SK-N-SH (cell line): ENCODE results near the gene NEK8. TPM values are rescaled to one million over a fixed set of nuclear protein-coding genes. Genes with fewer than 3 reads are reported as not detected.

Experiments used
- CTCF ChIA-PET: fragments of 300-600, 350-600 bp; formaldehyde crosslinking; extraction: SDS; loops from one replicate; lab custom pipeline; 2021; lab: Yijun Ruan, JAX
- POLR2A ChIA-PET: fragments of 350-600 bp; sonication (Branson Sonifier 250); formaldehyde crosslinking; extraction: SDS; loops from one replicate; lab custom pipeline; 2020; ENCODE audit warnings: antibody characterized with exemption, inconsistent platforms; lab: Yijun Ruan, JAX
- DNase-seq: peaks from one replicate; pipeline ENCODE4 v3.0.0; 2012
- H2AFZ ChIP-seq: fragments of 200-600 bp; sonication (generic); 2 replicates; pipeline ENCODE4 v1.8.1; 2016; ENCODE audit warnings: antibody characterized with exemption, mild to moderate bottlenecking, low read depth
- H3F3A ChIP-seq: fragments of 200-600 bp; sonication (generic); replicated peaks from 2 replicates; pipeline ENCODE3; 2016; ENCODE audit warnings: antibody characterized with exemption, mild to moderate bottlenecking; ENCODE audit not compliant: insufficient read depth
- H3K27ac ChIP-seq, 2 experiments: fragments of 200-500 bp in 1 of 2; fragments of 200-600 bp in 1 of 2; sonication (Bioruptor generic) in 1 of 2; sonication (generic), shearing (Covaris generic) in 1 of 2; 2 replicates each; pipeline versions ENCODE4 v1.5.1 to v1.6.1; 2014 to 2016; ENCODE audit warnings: low read depth in 2 of 2, inconsistent platforms in 1 of 2, low read length in 1 of 2, mild to moderate bottlenecking in 1 of 2, mixed read lengths in 1 of 2
- H3K27me3 ChIP-seq: fragments of 200-600 bp; sonication (generic), shearing (Covaris generic); 2 replicates; pipeline ENCODE4 v1.6.1; 2016; ENCODE audit warnings: mixed run types; ENCODE audit not compliant: insufficient read depth
- H3K36me3 ChIP-seq, 2 experiments: fragments of 200-500 bp in 1 of 2; fragments of 200-600 bp in 1 of 2; sonication (Bioruptor generic) in 1 of 2; sonication (generic) in 1 of 2; replicated peaks in 1 of 2; 2 replicates each; pipeline versions ENCODE3 to v1.5.1; 2014 to 2016; ENCODE audit warnings: low read length in 1 of 2, mild to moderate bottlenecking in 1 of 2; ENCODE audit not compliant: insufficient read depth in 2 of 2, control insufficient read depth in 1 of 2
- H3K4me1 ChIP-seq, 2 experiments: fragments of 200-500 bp in 1 of 2; fragments of 200-600 bp in 1 of 2; sonication (Bioruptor generic) in 1 of 2; sonication (generic), shearing (Covaris generic) in 1 of 2; 2 replicates each; pipeline versions ENCODE4 v1.5.1 to v1.6.1; 2014 to 2016; ENCODE audit warnings: low read depth in 1 of 2, low read length in 1 of 2, mixed run types in 1 of 2; ENCODE audit not compliant: insufficient read depth in 2 of 2, control insufficient read depth in 1 of 2
- H3K4me2 ChIP-seq: fragments of 200-600 bp; sonication (generic), shearing (Covaris generic); 2 replicates; pipeline ENCODE4 v1.6.1; 2017; ENCODE audit warnings: mixed run types
- H3K4me3 ChIP-seq, 2 experiments: fragments of 200-500 bp in 1 of 2; fragments of 200-600 bp in 1 of 2; sonication (Bioruptor generic) in 1 of 2; sonication (generic), shearing (Covaris generic) in 1 of 2; 2 replicates each; pipeline versions ENCODE4 v1.5.1 to v1.8.1; 2014 to 2016; ENCODE audit warnings: low read depth in 2 of 2, inconsistent platforms in 1 of 2, low read length in 1 of 2, mild to moderate bottlenecking in 1 of 2, mixed read lengths in 1 of 2, moderate library complexity in 1 of 2
- H3K79me2 ChIP-seq: fragments of 200-600 bp; sonication (generic); 2 replicates; pipeline ENCODE4 v1.8.1; 2017; ENCODE audit warnings: mild to moderate bottlenecking; ENCODE audit not compliant: insufficient read depth
- H3K9ac ChIP-seq: fragments of 200-600 bp; sonication (generic); 2 replicates; pipeline ENCODE4 v1.6.1; 2017; ENCODE audit warnings: mixed run types
- H3K9me2 ChIP-seq: fragments of 200-600 bp; sonication (generic); 2 replicates; pipeline ENCODE4 v1.6.1; 2017; ENCODE audit warnings: mixed run types
- H3K9me3 ChIP-seq: fragments of 200-600 bp; sonication (generic); 2 replicates; pipeline ENCODE4 v1.6.1; 2017; ENCODE audit warnings: mixed run types, mild to moderate bottlenecking, moderate library complexity
- H4K20me1 ChIP-seq: fragments of 200-600 bp; sonication (generic); 2 replicates; pipeline ENCODE4 v1.6.1; 2017; ENCODE audit warnings: mild to moderate bottlenecking, mixed run types; ENCODE audit not compliant: insufficient read depth
- EZH2phosphoT487 ChIP-seq: fragments of 200-600 bp; sonication (generic); IDR thresholded peaks from 2 replicates; pipeline ENCODE4 v1.6.1; 2017; ENCODE audit warnings: low read depth, mixed run types, mild to moderate bottlenecking, antibody characterized with exemption, moderate library complexity, borderline replicate concordance
- FOSL2 ChIP-seq: IDR thresholded peaks from 2 replicates; pipeline ENCODE4 v1.4.0; 2012; ENCODE audit warnings: low read depth, mild to moderate bottlenecking, moderate library complexity, borderline replicate concordance
- GABPA ChIP-seq: IDR thresholded peaks from 2 replicates; pipeline ENCODE4 v1.4.0; 2012; ENCODE audit warnings: low read depth, mild to moderate bottlenecking
- GATA2 ChIP-seq: sonication (generic); formaldehyde crosslinking; IDR thresholded peaks from 2 replicates; pipeline ENCODE4 v1.5.0; 2020; ENCODE audit warnings: mild to moderate bottlenecking, missing genetic modification reagents
- MEF2A ChIP-seq: IDR thresholded peaks from 2 replicates; pipeline ENCODE4 v1.4.0; 2012; ENCODE audit warnings: low read depth, borderline replicate concordance
- MXI1 ChIP-seq: IDR thresholded peaks from 2 replicates; pipeline ENCODE4 v1.6.1; 2012; ENCODE audit warnings: mild to moderate bottlenecking, low read depth, low read length, improper control_type of control experiment
- RAD21 ChIP-seq: IDR thresholded peaks from 2 replicates; pipeline ENCODE4 v1.6.1; 2012; ENCODE audit warnings: mild to moderate bottlenecking, low read length
- RXRA ChIP-seq: IDR thresholded peaks from 2 replicates; pipeline ENCODE4 v1.4.0; 2012; ENCODE audit warnings: low read depth, mild to moderate bottlenecking, borderline replicate concordance
- SMC3 ChIP-seq: IDR thresholded peaks from 2 replicates; pipeline ENCODE4 v1.6.1; 2012; ENCODE audit warnings: low read depth, low read length, improper control_type of control experiment
- TAF1 ChIP-seq: IDR thresholded peaks from 2 replicates; pipeline ENCODE4 v1.6.1; 2012; ENCODE audit warnings: low read depth, mild to moderate bottlenecking, low read length, moderate library complexity, borderline replicate concordance
- TEAD4 ChIP-seq: IDR thresholded peaks from 2 replicates; pipeline ENCODE4 v1.4.0; 2012; ENCODE audit warnings: mild to moderate bottlenecking, borderline replicate concordance; ENCODE audit not compliant: insufficient read depth
- USF2 ChIP-seq: fragments of 150-350 bp; IDR thresholded peaks from 2 replicates; pipeline ENCODE4 v1.6.1; 2017; ENCODE audit warnings: antibody characterized with exemption, low read length, low read depth, borderline replicate concordance
- WGBS: methylation state at CpG from one replicate; pipeline ENCODE4 v1.1.6; 2017; ENCODE audit warnings: low lambda C conversion rate; 5-methylcytosine and 5-hydroxymethylcytosine counted together
- polyA plus RNA-seq, 3 experiments: library from polyadenylated mRNA; depleted of rRNA; stranded (reverse); fragments of >200 nt; gene quantifications; 2 replicates each; pipeline ENCODE4 v1.2.3, GENCODE V29; 2012
- TF ChIP-seq, protein P1 (sequence below): IDR thresholded peaks from 2 replicates; pipeline ENCODE4 v1.4.0; 2012; ENCODE audit warnings: low read depth
- TF ChIP-seq, protein P2 (sequence below): fragments of 200-600 bp; sonication (generic); IDR thresholded peaks from 2 replicates; pipeline ENCODE4 v1.6.1; 2017; ENCODE audit warnings: antibody characterized with exemption, mild to moderate bottlenecking, moderate library complexity

NEK8 gene
- polyA plus RNA-seq, 1 of the 3 experiments (the other 2 are of a cell fraction) = 6.0 TPM

DNA sequence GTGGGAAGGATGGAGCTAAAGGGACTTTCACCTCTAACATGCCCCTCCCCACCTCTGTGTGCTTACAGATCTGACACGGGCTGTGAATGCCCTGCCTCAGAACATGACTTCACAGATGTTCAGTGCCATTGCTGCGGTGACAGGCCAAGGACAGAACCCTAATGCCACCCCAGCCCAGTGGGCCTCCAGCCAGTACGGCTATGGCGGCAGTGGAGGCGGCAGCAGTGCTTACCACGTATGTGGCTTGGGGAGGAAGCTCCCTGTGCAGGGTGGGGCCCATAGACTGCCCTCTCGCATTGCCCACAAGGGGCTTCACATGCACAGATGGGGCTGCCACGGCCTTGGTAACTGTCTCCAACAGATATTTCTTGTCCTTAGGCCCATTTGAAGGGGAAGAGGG is 28.3 kb upstream of the NEK8 start:
- no peak for DNase-seq
- H3K27me3 ChIP-seq = no peaks in the 10 kb centered on the region
- H3K4me3 ChIP-seq = no peak overlapping the region
- no peak overlapping the region for H3K4me2 ChIP-seq
- no peaks in the 10 kb centered on the region for H3F3A ChIP-seq
- H2AFZ ChIP-seq = no peak overlapping the region
- WGBS = 100% methylated on average over 7 of the region's 8 CpGs
- TF ChIP-seq, protein P1, sequence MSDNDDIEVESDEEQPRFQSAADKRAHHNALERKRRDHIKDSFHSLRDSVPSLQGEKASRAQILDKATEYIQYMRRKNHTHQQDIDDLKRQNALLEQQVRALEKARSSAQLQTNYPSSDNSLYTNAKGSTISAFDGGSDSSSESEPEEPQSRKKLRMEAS = no peak
- TF ChIP-seq, protein P2, sequence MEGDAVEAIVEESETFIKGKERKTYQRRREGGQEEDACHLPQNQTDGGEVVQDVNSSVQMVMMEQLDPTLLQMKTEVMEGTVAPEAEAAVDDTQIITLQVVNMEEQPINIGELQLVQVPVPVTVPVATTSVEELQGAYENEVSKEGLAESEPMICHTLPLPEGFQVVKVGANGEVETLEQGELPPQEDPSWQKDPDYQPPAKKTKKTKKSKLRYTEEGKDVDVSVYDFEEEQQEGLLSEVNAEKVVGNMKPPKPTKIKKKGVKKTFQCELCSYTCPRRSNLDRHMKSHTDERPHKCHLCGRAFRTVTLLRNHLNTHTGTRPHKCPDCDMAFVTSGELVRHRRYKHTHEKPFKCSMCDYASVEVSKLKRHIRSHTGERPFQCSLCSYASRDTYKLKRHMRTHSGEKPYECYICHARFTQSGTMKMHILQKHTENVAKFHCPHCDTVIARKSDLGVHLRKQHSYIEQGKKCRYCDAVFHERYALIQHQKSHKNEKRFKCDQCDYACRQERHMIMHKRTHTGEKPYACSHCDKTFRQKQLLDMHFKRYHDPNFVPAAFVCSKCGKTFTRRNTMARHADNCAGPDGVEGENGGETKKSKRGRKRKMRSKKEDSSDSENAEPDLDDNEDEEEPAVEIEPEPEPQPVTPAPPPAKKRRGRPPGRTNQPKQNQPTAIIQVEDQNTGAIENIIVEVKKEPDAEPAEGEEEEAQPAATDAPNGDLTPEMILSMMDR = no peak
- no peak for TF ChIP-seq MXI1
- H3K9ac ChIP-seq = no peak overlapping the region
- no peaks in the 10 kb centered on the region for H3K9me2 ChIP-seq
- no peaks in the 10 kb centered on the region for H4K20me1 ChIP-seq
- no peaks in the 10 kb centered on the region for H3K4me1 ChIP-seq
- peaks cover 42 to 80% of the 10 kb centered on the region in 2 experiments for H3K36me3 ChIP-seq
- H3K27ac ChIP-seq = no peak overlapping the region
- H3K79me2 ChIP-seq = no peaks in the 10 kb centered on the region
- CTCF ChIA-PET = interaction anchor here (1.3 kb wide), 1 partner anchor 17 kb away, joined by 4 read pairs; no protein-coding TSS in a partner anchor
- POLR2A ChIA-PET = no interaction called here
- H3K9me3 ChIP-seq = no peaks in the 10 kb centered on the region

- Histone ChIP-seq H3K27me3 (no peaks in the 10 kb centered on the region), H4K20me1 (no peaks in the 10 kb centered on the region), H3K79me2 (no peaks in the 10 kb centered on the region), H3K36me3 (peaks cover 38 to 76% of the 10 kb centered on the region in 2 experiments), H3K9me3 (no peaks in the 10 kb centered on the region), H3K9ac (no peak overlapping the region), H3K4me2 (no peak overlapping the region), H3K4me3 (no peak overlapping the region), H3K4me1 (peaks cover 0 to 3% of the 10 kb centered on the region in 2 experiments; a peak in 1 of 4 replicates), H3K27ac (no peak overlapping the region), H2AFZ (no peak overlapping the region), H3K9me2 (no peaks in the 10 kb centered on the region), H3F3A (no peaks in the 10 kb centered on the region)
- no peak for DNase-seq
- ChIA-PET CTCF (interaction anchor here (1.3 to 1.5 kb wide), 2 partner anchors 18 to 49 kb away, joined by 4 read pairs; no protein-coding TSS in a partner anchor), POLR2A (interaction anchor here (1.4 kb wide), 1 partner anchor 17 kb away, joined by 3 read pairs; no protein-coding TSS in a partner anchor)
- TF ChIP-seq RAD21 = no peak
- no peak for TF ChIP-seq TEAD4
- no peak for TF ChIP-seq SMC3
- no peak for TF ChIP-seq TAF1
- TF ChIP-seq RXRA = no peak
- TF ChIP-seq MEF2A = no peak
- TF ChIP-seq FOSL2 = no peak
- TF ChIP-seq GABPA = no peak
- TF ChIP-seq MXI1 = no peak
- TF ChIP-seq EZH2phosphoT487 = no peak
- no peak for TF ChIP-seq GATA2 (CRISPR knock-in tag)
- no peak for TF ChIP-seq USF2
- 93% methylated on average over 10 of the region's 10 CpGs for WGBS
These were observed 27.6 kb upstream of the NEK8 start for GRCh38 chr17:28700830-28701492.
